Esophagus (tissue), 2 donors: ENCODE results near the gene SLC26A6. TPM values are rescaled to one million over a fixed set of nuclear protein-coding genes. Genes with fewer than 3 reads are reported as not detected.

Experiments used
- H3K27ac ChIP-seq, 2 donors: one replicate each; pipeline ENCODE4 v1.5.1; 2013; ENCODE audit warnings: low read depth in 2 of 2, mild to moderate bottlenecking in 2 of 2, inconsistent platforms in 1 of 2, low read length in 1 of 2, moderate library complexity in 1 of 2
- H3K27me3 ChIP-seq, 2 donors: one replicate each; pipeline ENCODE4 v1.6.1; 2013; ENCODE audit warnings: low read length in 2 of 2, control low read depth in 1 of 2, mild to moderate bottlenecking in 1 of 2; ENCODE audit not compliant: insufficient read depth in 2 of 2, control insufficient read depth in 1 of 2
- H3K36me3 ChIP-seq, 2 donors: one replicate each; pipeline ENCODE4 v1.6.1; 2013; ENCODE audit warnings: low read length in 1 of 2; ENCODE audit not compliant: control insufficient read depth in 2 of 2, insufficient read depth in 2 of 2
- H3K4me1 ChIP-seq, 2 donors: one replicate each; pipeline ENCODE4 v1.6.1; 2013; ENCODE audit warnings: low read length in 1 of 2; ENCODE audit not compliant: control insufficient read depth in 2 of 2, insufficient read depth in 2 of 2
- H3K4me3 ChIP-seq, 2 donors: one replicate each; pipeline ENCODE4 v1.5.1; 2013; ENCODE audit warnings: low read length in 2 of 2, mild to moderate bottlenecking in 2 of 2, low read depth in 1 of 2, moderate library complexity in 1 of 2
- H3K9me3 ChIP-seq, 2 donors: one replicate each; pipeline ENCODE4 v1.6.1; 2013; ENCODE audit warnings: mild to moderate bottlenecking in 2 of 2, low read depth in 1 of 2, low read length in 1 of 2, moderate library complexity in 1 of 2; ENCODE audit not compliant: control insufficient read depth in 2 of 2, insufficient read depth in 1 of 2
- WGBS, 2 donors: extraction: QIAGEN DNeasy Blood & Tissue Kit; methylation state at CpG; one replicate each; pipeline ENCODE4 v1.1.7; 2013; 5-methylcytosine and 5-hydroxymethylcytosine counted together
- polyA plus RNA-seq, 2 donors: library from polyadenylated mRNA; stranded (reverse); fragments of 200-250 nt; gene quantifications; one replicate each; pipeline ENCODE4 v1.2.3, GENCODE V29; 2013
- donor health status: healthy with polysubstance abuse.
- donor health status: Bipolar disorder and iron deficiency.

The SLC26A6 gene, protein sequence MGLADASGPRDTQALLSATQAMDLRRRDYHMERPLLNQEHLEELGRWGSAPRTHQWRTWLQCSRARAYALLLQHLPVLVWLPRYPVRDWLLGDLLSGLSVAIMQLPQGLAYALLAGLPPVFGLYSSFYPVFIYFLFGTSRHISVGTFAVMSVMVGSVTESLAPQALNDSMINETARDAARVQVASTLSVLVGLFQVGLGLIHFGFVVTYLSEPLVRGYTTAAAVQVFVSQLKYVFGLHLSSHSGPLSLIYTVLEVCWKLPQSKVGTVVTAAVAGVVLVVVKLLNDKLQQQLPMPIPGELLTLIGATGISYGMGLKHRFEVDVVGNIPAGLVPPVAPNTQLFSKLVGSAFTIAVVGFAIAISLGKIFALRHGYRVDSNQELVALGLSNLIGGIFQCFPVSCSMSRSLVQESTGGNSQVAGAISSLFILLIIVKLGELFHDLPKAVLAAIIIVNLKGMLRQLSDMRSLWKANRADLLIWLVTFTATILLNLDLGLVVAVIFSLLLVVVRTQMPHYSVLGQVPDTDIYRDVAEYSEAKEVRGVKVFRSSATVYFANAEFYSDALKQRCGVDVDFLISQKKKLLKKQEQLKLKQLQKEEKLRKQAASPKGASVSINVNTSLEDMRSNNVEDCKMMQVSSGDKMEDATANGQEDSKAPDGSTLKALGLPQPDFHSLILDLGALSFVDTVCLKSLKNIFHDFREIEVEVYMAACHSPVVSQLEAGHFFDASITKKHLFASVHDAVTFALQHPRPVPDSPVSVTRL
- polyA plus RNA-seq: 10 to 100 TPM in 1 of 2 donors, 1 to 10 TPM in 1; 6.4 to 20.8 TPM

DNA sequence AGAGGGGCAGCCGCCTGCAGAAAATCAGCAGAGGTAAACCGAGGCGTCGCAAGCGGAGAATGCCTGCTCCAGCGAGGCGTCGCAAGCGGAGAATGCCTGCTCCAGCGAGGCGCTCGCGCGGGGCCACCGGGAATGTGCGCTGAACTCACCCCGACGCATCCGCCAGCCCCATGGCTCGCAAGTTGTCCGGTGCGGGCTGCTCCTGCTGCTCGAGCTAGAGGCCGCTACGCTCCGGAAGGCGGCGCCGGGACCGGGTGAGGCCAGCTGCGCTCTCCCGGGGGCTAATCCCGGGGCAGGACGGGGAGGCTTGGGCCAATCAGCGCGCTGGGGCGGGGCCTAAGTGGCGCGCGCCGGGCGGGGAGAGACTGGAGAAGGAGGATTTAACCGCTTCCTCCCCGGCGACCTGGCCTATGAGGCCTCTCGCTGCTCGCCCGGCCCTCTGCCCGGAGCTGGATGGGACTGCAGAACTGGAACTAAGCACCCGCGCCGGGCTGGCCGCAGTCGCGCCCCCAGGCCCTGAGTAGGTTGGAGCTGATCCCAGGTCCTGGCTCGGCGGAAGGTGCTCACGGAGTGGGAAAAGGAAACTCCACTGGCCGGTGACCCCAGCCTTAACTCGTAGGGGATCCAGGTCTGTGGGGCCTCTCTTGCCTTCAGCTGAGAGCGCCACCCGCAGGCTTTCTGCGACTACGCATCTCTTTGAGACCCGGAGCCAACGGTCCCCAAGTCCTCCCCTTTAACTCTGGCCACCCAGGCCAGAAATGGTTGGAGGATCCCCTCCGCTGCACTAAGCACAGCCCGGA lies at the start of gene SLC26A6:
TSS of gene SLC26A6 (minus strand) at position 240 of the 800 bp plus-strand sequence. CDS start at position 172, 68 bp downstream.
- Histone ChIP-seq H3K4me1 (peaks cover 0 to 10% of the 10 kb centered on the region in 2 donors), H3K9me3 (no peaks in the 10 kb centered on the region), H3K4me3 (peak within 1 kb of the TSS; percentile 63 to 83), H3K36me3 (peaks cover 0 to 23% of the 10 kb centered on the region in 2 donors), H3K27ac (peak within 1 kb of the TSS; percentile 69 to 73), H3K27me3 (no peaks in the 10 kb centered on the region)
- 0% methylated on average over 66 to 68 of the region's 68 CpGs for WGBS, 2 donors

DNA sequence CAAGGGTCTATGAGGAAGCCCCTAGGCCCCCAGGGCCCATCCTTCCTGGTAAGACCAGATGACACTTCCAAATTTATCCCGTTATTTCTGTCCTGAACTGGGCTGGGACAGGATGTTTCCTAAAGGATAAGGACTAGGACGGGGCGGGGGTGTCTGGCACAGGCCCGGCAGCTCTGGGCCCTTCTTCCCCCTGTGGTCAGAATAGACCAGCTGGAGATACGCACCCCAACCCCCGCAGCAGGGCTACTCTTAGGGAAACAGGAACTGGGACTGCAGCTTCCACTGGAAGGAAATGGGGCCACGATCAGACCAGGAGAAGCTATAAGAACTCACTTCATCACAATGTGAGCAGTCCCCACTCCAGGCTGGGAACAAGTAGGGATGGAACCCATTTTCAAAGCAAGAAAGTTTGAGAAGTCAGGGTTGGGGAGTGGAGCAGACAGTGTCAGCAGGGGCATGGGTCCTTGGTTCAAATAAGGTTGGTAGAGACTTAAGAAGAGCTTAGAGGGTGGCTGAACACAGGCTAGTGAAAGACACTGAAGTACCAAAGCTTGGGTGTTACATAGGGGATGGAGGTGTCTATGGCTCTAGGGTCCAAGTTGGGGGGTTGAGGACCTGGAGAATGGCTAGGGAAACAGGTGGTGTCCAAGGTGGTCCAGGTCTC lies 49.4 kb upstream of the SLC26A6 start:
- no peak overlapping the region for H3K27ac ChIP-seq
- WGBS, 2 donors: 47 to 57% methylated on average over 7 of the region's 7 CpGs

DNA sequence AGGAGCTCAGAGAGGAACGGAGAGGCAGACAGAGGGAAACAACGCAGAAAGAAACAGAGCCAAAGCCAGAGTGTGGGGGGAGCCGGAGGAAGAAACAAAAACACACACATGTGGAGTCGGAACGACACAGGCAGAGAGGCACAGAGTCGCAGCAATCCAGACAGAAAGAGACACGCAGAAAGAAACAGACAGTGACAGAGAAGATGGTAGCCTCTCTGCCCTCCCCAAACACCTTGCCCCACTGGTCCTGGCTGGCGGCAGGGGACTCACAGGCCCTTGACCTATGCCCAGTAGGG lies 48.7 kb upstream of the SLC26A6 start:
- H3K4me3 ChIP-seq: no peak overlapping the region
- 72% methylated on average over 8 of the region's 8 CpGs for WGBS, 2 donors
- H3K36me3 ChIP-seq: peaks cover 10 to 47% of the 10 kb centered on the region in 2 donors
- no peaks in the 10 kb centered on the region for H3K27me3 ChIP-seq
- H3K9me3 ChIP-seq: no peaks in the 10 kb centered on the region
- peaks cover 2 to 9% of the 10 kb centered on the region in 2 donors for H3K4me1 ChIP-seq
- H3K27ac ChIP-seq: no peak overlapping the region

More for the DNA sequence above, 49.4 kb upstream of the SLC26A6 start:
- peaks cover 10 to 48% of the 10 kb centered on the region in 2 donors for H3K36me3 ChIP-seq
- H3K27me3 ChIP-seq: no peaks in the 10 kb centered on the region
- H3K4me3 ChIP-seq: peak overlapping the region in 1 of 2 donors; percentile 62
- H3K4me1 ChIP-seq: peaks cover 2 to 9% of the 10 kb centered on the region in 2 donors
- no peaks in the 10 kb centered on the region for H3K9me3 ChIP-seq

DNA sequence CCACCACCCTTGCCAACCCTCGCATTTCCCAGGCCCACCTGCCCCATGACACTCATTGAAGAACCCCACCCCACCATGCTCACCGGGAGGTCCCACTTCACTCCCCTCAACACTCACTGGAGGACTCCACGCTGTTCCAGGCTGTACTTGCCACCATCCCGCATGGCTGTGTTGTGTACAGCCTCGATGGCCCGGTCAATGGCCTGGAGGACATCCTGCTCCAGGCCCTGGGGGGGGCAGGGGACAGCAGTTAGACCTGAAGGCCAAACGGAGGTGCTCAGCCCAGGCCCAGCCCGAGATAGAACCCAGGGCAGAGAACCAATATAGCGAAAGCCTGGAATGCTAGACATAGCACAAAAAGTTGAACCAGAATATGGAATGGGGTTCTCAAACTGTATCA lies 47.5 kb upstream of the SLC26A6 start:
- H3K27ac ChIP-seq: no peak overlapping the region

DNA sequence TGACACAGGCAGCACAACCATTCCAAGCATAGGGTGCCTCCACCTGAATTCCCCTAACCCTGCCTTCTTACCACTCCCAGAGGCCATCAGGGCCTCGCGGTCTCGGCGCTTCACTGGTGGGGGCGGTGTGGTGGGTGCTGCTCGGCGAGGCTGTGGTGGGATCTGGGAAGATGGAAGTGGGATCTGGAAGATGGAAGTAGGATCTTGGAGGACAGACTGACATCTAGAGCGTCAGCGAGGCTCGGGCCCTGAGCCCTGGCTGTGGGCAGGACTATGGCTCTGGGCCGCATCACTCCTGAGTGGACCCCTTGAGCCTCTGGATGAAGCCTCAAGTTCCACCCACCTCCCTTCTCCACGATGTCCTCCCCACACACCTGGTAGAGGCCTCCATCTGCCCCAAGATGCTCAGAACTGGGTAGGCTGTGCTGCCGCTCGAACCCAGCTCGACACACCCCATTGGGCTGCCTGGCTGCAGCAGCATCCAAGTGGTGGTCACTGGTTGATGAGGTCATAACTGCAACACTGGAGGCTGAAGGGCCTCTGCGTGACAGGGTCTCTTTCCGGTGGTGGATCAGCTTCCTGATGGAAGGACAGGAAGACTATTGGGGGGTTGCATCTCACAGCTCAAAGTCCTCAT lies 46.8 kb upstream of the SLC26A6 start:
- 96% methylated on average over 17 of the region's 17 CpGs for WGBS, 2 donors
- peaks cover 2 to 9% of the 10 kb centered on the region in 2 donors for H3K4me1 ChIP-seq
- no peak overlapping the region for H3K4me3 ChIP-seq
- no peaks in the 10 kb centered on the region for H3K27me3 ChIP-seq
- no peak overlapping the region for H3K27ac ChIP-seq
- no peaks in the 10 kb centered on the region for H3K9me3 ChIP-seq
- peaks cover 7 to 45% of the 10 kb centered on the region in 2 donors for H3K36me3 ChIP-seq

More for the DNA sequence above, 47.5 kb upstream of the SLC26A6 start:
- peaks cover 2 to 9% of the 10 kb centered on the region in 2 donors for H3K4me1 ChIP-seq
- no peaks in the 10 kb centered on the region for H3K27me3 ChIP-seq
- H3K4me3 ChIP-seq: no peak overlapping the region
- H3K36me3 ChIP-seq: peaks cover 7 to 48% of the 10 kb centered on the region in 2 donors
- 90 to 92% methylated on average over 9 of the region's 9 CpGs for WGBS, 2 donors
- H3K9me3 ChIP-seq: no peaks in the 10 kb centered on the region

DNA sequence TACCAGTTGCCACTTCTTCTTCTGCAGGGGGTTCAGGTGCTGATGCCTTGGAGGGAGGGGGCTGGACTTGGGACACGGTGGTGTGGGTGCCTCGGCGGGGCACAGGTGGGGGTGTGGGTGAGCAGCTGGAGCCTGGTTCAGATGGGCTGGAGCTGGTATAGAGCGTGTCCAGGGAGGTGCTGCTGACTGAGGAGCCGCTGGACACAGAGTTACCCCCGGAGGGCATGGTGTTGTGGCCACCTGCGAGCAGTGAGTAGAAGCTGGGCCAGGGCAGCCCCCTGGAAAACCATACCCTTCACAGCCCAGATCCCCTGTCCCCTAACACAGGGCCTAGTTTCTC lies 46.2 kb upstream of the SLC26A6 start:
- Histone ChIP-seq H3K27me3 (no peaks in the 10 kb centered on the region), H3K36me3 (peaks cover 7 to 44% of the 10 kb centered on the region in 2 donors), H3K9me3 (no peaks in the 10 kb centered on the region), H3K27ac (no peak overlapping the region), H3K4me1 (peaks cover 2 to 9% of the 10 kb centered on the region in 2 donors), H3K4me3 (no peak overlapping the region)
- 92 to 95% methylated on average over 6 to 7 of the region's 7 CpGs for WGBS, 2 donors

DNA sequence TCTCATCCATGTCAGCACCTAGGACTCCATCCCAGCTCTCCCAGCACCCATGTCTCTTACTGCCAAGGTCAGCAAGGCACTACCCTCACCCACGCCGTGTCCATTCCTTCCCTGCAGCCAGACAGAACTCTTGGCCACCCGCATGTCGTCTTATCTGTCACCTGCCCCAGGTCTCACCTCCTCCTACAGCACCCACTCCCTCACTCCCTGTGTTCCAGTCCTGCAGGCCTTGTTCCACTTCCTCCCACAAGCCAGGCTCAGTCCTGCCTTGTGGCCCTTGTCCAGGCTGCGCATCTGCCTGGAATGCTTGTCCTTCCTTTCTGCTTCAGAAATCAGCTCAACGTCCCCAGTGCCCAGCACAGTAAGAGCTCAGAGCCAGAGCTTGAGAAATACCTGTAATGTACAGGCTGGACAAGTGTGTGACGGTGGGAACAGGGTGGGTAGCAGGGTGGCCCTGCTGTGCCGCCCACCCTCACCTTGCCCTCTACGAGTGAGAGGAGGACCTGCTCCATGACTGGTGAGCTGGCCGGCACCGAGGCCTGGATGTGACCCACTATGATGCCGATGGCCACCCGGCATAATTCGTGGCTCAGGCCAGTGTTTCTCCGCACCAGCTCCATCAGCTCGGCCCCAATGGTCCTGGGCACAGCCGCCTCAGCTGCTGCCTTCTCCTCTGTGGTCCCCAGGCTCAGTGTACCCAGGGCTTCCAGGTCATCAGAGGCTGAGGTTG lies 45.7 kb upstream of the SLC26A6 start:
- no peak overlapping the region for H3K4me3 ChIP-seq
- peaks cover 2 to 7% of the 10 kb centered on the region in 2 donors for H3K4me1 ChIP-seq
- H3K36me3 ChIP-seq: peaks cover 7 to 47% of the 10 kb centered on the region in 2 donors
- H3K9me3 ChIP-seq: no peaks in the 10 kb centered on the region
- WGBS, 2 donors: 93 to 96% methylated on average over 17 of the region's 17 CpGs
- H3K27ac ChIP-seq: no peak overlapping the region
- no peaks in the 10 kb centered on the region for H3K27me3 ChIP-seq
